H1 (cell line): Measurements from ENCODE around the gene IGSF5.

Experiments
- EP300 ChIP-seq, 2 experiments: IDR thresholded peaks; 1 replicate in 1 of 2; 2 replicates in 1 of 2; pipeline ENCODE4 v1.6.1; 2011 to 2012; ENCODE audit warnings: low read depth in 2 of 2, low read length in 2 of 2, mild to moderate bottlenecking in 2 of 2, borderline replicate concordance in 1 of 2, inconsistent platforms in 1 of 2, moderate library complexity in 1 of 2
- JUN ChIP-seq: IDR thresholded peaks from 2 replicates; pipeline ENCODE4 v1.6.1; 2011; ENCODE audit warnings: low read depth, mild to moderate bottlenecking, improper control_type of control experiment, low read length
- POLR2A ChIP-seq, 2 experiments: IDR thresholded peaks; 1 replicate in 1 of 2; 2 replicates in 1 of 2; pipeline ENCODE4 v1.6.1; 2011; ENCODE audit warnings: low read depth in 2 of 2, low read length in 2 of 2, mild to moderate bottlenecking in 2 of 2; ENCODE audit errors: control extremely low read depth in 1 of 2
- POLR2AphosphoS5 ChIP-seq: IDR thresholded peaks from 2 replicates; pipeline ENCODE4 v1.6.1; 2011; ENCODE audit warnings: low read depth, low read length
- RAD21 ChIP-seq, 2 experiments: IDR thresholded peaks in 1 of 2; conservative IDR thresholded peaks in 1 of 2; 2 replicates each; pipeline ENCODE4 v1.6.1; 2011; ENCODE audit warnings: low read depth in 2 of 2, low read length in 2 of 2, improper control_type of control experiment in 1 of 2, inconsistent platforms in 1 of 2, mild to moderate bottlenecking in 1 of 2, moderate library complexity in 1 of 2
- RXRA ChIP-seq: IDR thresholded peaks from 2 replicates; pipeline ENCODE4 v1.6.1; 2011; ENCODE audit warnings: low read depth, mild to moderate bottlenecking, low read length, moderate library complexity; ENCODE audit not compliant: insufficient read depth
- TEAD4 ChIP-seq: IDR thresholded peaks from 2 replicates; pipeline ENCODE4 v1.6.1; 2012; ENCODE audit warnings: low read depth, low read length, inconsistent platforms, mixed read lengths
- TF ChIP-seq, protein P1 (sequence below), 3 experiments: IDR thresholded peaks; 1 replicate in 2 of 3; 2 replicates in 1 of 3; pipeline versions ENCODE4 v1.5.1 to v1.6.1; 2011; ENCODE audit warnings: low read length in 3 of 3, mild to moderate bottlenecking in 3 of 3, inconsistent platforms in 2 of 3, low read depth in 1 of 3, moderate library complexity in 1 of 3; ENCODE audit not compliant: insufficient read depth in 1 of 3; ENCODE audit errors: control extremely low read depth in 1 of 3

GRCh38 chr21:39818557-39818956 lies 73.6 kb downstream of the IGSF5 start:
- TF ChIP-seq POLR2AphosphoS5 (no peak), RAD21 (IDR thresholded peaks at IDR 0.05 in 1 of 2, conservative IDR thresholded peaks at IDR 0.05 in 1 of 2; ENCODE audit: low read depth in 2 of 2, low read length in 2 of 2) (no peak), EP300 (IDR thresholded peaks at IDR 0.05; ENCODE audit: borderline replicate concordance in 1 of 2, low read depth in 2 of 2, low read length in 2 of 2) (no peak), POLR2A (IDR thresholded peaks at IDR 0.05; ENCODE audit: control extremely low read depth in 1 of 2, low read depth in 2 of 2, low read length in 2 of 2) (no peak), JUN (no peak), RXRA (no peak), TEAD4 (no peak)
- TF ChIP-seq, protein P1, sequence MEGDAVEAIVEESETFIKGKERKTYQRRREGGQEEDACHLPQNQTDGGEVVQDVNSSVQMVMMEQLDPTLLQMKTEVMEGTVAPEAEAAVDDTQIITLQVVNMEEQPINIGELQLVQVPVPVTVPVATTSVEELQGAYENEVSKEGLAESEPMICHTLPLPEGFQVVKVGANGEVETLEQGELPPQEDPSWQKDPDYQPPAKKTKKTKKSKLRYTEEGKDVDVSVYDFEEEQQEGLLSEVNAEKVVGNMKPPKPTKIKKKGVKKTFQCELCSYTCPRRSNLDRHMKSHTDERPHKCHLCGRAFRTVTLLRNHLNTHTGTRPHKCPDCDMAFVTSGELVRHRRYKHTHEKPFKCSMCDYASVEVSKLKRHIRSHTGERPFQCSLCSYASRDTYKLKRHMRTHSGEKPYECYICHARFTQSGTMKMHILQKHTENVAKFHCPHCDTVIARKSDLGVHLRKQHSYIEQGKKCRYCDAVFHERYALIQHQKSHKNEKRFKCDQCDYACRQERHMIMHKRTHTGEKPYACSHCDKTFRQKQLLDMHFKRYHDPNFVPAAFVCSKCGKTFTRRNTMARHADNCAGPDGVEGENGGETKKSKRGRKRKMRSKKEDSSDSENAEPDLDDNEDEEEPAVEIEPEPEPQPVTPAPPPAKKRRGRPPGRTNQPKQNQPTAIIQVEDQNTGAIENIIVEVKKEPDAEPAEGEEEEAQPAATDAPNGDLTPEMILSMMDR (IDR thresholded peaks at IDR 0.05; ENCODE audit: control extremely low read depth in 1 of 3, insufficient read depth in 1 of 3, low read depth in 1 of 3, low read length in 3 of 3), result no peak
